Measurements from ENCODE around the gene MPRIP. TPM values are rescaled to one million over a fixed set of nuclear protein-coding genes. Genes with fewer than 3 reads are reported as not detected.

Gene MPRIP
- total RNA-seq, 1 donor from 2014 or later, result 224 TPM

DNA sequence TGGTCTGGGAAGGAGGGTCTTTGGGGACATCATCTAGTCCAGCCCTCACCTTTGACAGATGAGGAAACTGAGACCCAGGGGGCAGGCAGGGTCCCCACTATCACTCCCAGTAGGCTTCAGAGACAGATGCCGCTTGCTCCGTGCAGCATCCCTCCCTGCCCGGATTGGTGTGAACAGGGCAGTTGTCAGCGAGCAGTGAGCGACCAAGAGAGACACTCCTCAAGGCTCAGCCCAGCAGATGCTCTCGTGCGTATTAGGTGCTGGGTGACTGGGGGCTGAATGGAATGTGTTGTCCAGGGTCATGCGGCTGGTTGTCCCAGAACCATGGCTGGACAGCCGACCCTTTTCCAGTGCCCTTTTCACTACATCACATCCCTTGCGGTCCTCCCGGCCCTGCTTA lies 49.0 kb downstream of the MPRIP start:
- no peak for DNase-seq (ENCODE audit: low spot score in 2 of 2, unreplicated experiment in 2 of 2)
- H3K4me1 Mint-ChIP-seq, result peaks cover 17% of the 10 kb centered on the region
- H3K27me3 Mint-ChIP-seq (ENCODE audit: low read depth), result no peaks in the 10 kb centered on the region
- no peak overlapping the region for H3K4me3 Mint-ChIP-seq
- H3K9me3 Mint-ChIP-seq, result no peaks in the 10 kb centered on the region
- TF ChIP-seq, protein P1, sequence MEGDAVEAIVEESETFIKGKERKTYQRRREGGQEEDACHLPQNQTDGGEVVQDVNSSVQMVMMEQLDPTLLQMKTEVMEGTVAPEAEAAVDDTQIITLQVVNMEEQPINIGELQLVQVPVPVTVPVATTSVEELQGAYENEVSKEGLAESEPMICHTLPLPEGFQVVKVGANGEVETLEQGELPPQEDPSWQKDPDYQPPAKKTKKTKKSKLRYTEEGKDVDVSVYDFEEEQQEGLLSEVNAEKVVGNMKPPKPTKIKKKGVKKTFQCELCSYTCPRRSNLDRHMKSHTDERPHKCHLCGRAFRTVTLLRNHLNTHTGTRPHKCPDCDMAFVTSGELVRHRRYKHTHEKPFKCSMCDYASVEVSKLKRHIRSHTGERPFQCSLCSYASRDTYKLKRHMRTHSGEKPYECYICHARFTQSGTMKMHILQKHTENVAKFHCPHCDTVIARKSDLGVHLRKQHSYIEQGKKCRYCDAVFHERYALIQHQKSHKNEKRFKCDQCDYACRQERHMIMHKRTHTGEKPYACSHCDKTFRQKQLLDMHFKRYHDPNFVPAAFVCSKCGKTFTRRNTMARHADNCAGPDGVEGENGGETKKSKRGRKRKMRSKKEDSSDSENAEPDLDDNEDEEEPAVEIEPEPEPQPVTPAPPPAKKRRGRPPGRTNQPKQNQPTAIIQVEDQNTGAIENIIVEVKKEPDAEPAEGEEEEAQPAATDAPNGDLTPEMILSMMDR (IDR thresholded peaks at IDR 0.05; ENCODE audit: unreplicated experiment), result no peak
- H3K27ac Mint-ChIP-seq, result no peak overlapping the region
- H3K36me3 Mint-ChIP-seq, result peaks cover 8% of the 10 kb centered on the region

DNA sequence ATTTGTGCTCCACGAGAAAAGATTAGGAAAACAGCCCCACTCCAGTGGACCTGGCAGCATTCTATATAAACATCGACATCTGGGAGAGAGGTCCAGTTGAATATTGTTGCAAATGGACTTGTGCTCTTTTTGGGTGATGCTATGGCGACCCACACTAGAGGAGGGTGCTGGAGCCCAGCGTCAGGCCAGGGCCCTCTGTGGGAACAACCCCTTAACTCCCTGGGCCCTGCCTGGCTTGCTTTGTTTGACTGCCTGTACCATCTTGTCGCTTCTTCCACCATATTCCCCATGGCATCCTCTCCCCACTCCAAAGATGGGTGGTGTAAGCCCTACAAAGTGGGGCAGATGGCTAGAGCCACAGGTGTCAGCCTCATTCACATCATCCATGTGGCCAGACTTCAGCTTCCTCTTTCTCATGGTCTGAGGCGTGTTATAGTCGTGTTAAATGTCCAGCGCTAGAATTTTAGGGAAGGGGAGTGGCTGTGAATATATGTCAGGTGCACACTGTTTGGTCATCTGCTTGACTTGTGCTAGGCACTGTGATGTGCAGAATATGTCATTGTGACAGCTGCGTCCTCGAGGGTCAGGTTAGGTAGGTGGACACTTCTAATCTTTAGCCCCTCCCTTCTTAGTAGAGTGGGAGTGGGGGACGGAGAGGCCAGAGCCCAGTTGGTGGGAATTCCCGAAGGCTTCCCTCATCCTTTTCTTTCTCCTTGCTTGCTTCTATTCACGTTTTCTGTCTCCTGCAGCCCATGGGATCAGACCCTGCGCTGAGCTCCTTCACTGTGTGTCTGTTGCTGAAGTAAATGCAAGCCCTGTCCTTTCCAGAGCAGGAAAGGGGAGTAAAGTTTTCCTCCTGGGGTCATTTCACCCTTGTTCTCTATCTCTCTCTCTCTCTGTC lies 49.8 kb downstream of the MPRIP start:
- TF ChIP-seq, protein P1 (IDR thresholded peaks at IDR 0.05; ENCODE audit: unreplicated experiment), result no peak
- H3K27me3 Mint-ChIP-seq (ENCODE audit: low read depth), result no peaks in the 10 kb centered on the region
- peaks cover 8% of the 10 kb centered on the region for H3K36me3 Mint-ChIP-seq
- H3K4me3 Mint-ChIP-seq, result no peak overlapping the region
- no peak for DNase-seq (ENCODE audit: low spot score in 2 of 2, unreplicated experiment in 2 of 2)
- H3K4me1 Mint-ChIP-seq, result peaks cover 25% of the 10 kb centered on the region
- no peaks in the 10 kb centered on the region for H3K9me3 Mint-ChIP-seq
- H3K27ac Mint-ChIP-seq, result no peak overlapping the region

DNA sequence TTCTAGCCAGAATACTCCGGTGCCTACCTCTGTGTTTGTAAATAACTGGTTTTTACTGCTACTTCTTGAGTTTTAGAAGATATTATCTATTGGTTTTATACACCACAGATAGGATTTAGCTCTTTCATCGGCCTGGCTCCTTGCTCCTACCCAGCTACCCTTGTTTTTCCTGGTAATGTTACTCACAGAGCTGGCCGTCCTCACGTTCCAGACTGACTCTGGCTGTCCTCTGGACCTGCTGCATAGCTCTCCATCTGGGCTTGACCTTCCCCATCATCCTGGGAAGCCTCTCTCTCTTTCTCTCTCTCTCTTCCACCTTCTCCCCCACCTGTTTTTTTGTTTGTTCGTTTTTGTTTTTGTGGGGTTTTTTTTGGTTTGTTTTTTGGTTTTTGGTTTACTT lies 51.5 kb downstream of the MPRIP start:
- Mint-ChIP-seq H3K36me3 (peaks cover 8% of the 10 kb centered on the region), H3K27ac (peak overlapping the region; percentile 77), H3K27me3 (ENCODE audit: low read depth) (no peaks in the 10 kb centered on the region), H3K9me3 (no peaks in the 10 kb centered on the region), H3K4me1 (peaks cover 34% of the 10 kb centered on the region), H3K4me3 (no peak overlapping the region)
- no peak for DNase-seq (ENCODE audit: low spot score in 2 of 2, unreplicated experiment in 2 of 2)
- TF ChIP-seq, protein P1 (IDR thresholded peaks at IDR 0.05; ENCODE audit: unreplicated experiment), result no peak

DNA sequence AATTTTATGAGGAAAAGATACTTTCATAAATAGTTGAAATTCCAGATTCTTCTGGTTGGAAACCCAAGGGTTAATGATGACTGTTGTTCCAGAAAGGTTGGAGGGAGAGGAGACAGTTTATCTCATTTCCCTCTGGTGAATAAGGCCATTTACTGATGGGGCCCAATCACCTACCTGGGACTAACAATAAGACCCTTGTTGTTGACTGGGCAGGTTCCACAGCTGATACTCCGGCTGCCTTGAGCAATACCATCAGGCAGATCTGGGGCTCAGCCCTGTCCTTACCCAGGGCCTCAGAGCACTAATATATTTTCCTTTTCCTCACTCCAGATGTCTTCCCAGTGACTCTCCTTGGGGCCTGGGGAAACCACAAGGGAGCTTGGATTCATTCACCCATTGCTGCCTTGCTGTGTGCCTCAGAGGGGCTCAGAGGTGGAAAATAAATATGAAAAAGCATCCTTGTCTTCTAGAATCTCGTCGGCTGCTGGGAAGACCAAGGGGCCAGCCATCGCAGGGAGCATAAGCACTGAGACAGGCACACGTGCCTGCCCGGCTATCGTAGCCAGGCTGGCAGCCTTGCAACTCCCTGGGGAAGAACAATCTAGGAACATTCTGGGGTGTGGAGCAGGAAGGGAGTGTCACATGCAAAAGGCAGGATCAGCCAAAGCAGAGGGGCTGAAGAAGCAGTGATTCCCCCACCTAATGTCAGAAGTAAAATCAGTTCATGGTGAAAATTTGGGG lies 54.4 kb downstream of the MPRIP start:
- Mint-ChIP-seq H3K27ac (peak overlapping the region; percentile 95), H3K4me1 (peaks cover 40% of the 10 kb centered on the region), H3K27me3 (ENCODE audit: low read depth) (no peaks in the 10 kb centered on the region), H3K9me3 (no peaks in the 10 kb centered on the region), H3K36me3 (no peaks in the 10 kb centered on the region), H3K4me3 (no peak overlapping the region)
- TF ChIP-seq, protein P1 (IDR thresholded peaks at IDR 0.05; ENCODE audit: unreplicated experiment), result no peak
- no peak for DNase-seq (ENCODE audit: low spot score in 2 of 2, unreplicated experiment in 2 of 2)

DNA sequence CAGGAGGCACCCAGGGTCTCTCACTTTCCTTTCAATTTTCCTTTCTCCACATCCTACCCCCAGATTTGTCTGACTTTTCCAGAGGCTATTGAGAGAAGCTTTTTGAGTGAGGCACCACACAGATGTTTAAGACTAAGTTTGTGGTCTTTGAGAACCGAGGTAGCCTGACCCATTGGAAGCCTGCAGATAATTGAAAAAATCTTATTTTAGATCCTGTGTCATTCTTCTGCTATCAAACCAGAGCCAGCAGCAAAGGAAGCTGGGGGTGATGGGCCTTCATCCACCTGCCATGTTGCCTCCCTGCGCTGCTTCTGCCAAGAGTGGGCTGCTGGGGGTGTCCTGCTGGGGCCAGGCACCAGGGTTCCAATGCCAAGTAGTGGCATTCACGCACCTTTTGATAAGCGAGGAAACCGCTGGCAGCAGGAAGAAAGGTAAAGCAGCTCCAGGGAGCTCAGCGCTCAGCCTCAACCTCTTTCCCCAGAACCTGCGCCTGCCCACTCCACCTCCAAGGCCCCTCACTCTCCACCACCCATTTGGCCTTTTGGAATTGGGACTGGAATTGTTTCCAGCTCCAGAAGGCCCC lies 55.6 kb downstream of the MPRIP start:
- H3K27me3 Mint-ChIP-seq (ENCODE audit: low read depth), result no peaks in the 10 kb centered on the region
- no peak overlapping the region for H3K4me3 Mint-ChIP-seq
- peaks cover 41% of the 10 kb centered on the region for H3K4me1 Mint-ChIP-seq
- H3K36me3 Mint-ChIP-seq, result no peaks in the 10 kb centered on the region
- peak overlapping the region; percentile 88 for H3K27ac Mint-ChIP-seq
- H3K9me3 Mint-ChIP-seq, result no peaks in the 10 kb centered on the region
- DNase-seq (ENCODE audit: low spot score in 2 of 2, unreplicated experiment in 2 of 2), result no peak
- TF ChIP-seq, protein P1 (IDR thresholded peaks at IDR 0.05; ENCODE audit: unreplicated experiment), result no peak

Measured in mesothelial cell of epicardium (in vitro differentiated cells).